ENCODE results near the gene CCDC177. TPM values are rescaled to one million over a fixed set of nuclear protein-coding genes. Genes with fewer than 3 reads are reported as not detected.

CCDC177 gene
- total RNA-seq, 1 experiment from 2014 or later, result 2.1 TPM

DNA sequence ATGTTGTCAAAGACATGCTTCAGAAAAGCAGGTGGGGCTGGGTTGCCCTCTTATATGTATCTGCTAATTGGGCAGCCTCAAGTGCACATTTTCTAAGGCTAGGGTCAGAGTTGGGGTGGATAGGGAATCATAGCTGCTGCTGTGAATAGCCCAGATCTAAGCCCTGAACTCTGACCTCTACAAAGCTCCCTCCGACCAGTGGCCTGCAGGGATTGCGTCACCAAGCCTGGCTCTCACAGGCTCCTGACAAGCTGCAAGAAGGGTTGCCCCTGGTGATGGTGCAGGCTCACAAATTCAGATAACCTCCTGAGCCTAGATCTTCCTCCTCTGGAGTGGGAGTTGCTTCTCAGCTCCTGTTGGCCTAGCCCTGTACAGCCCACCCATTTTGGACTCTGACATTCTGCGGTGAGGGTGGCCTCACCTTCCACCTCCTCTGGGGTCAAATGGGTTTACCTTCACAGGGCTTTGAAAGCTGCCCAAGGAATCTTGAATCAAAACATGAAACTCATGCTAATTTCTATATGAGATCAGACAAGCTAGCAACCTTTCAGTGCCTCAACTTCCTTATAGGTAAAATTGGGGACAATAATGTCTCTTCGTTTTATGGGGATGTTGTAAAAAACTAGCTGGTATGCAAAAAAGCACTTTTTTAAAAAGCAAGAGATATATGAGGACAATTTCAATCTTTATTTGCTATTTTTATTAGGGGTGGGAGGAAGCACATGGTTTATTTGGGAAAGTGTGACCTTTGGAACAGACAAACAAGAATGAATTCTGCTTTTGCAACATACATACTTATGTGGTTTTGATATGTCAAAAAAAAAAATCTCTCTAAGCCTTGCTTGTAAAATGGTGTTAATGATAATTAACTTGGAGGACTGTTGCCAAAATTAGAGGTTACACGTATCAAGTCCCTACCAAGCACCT, 31.9 kb upstream of the CCDC177 start:
- Mint-ChIP-seq H3K4me3 (no peak overlapping the region), H3K36me3 (no peaks in the 10 kb centered on the region), H3K9me3 (no peaks in the 10 kb centered on the region), H3K27ac (peak overlapping the region; percentile 74), H3K27me3 (ENCODE audit: low read depth) (no peaks in the 10 kb centered on the region), H3K4me1 (peaks cover 22% of the 10 kb centered on the region)
- DNase-seq (ENCODE audit: low spot score), result no peak
- ChIA-PET CTCF (interaction anchor here (0.5 to 4.9 kb wide), 8 partner anchors 22 to 120 kb away, joined by 3 to 39 read pairs (median 4); partner anchors contain the start of gene CCDC177), POLR2A (interaction anchor here (0.5 kb wide), 1 partner anchor 141 kb away, joined by 7 read pairs; no protein-coding TSS in a partner anchor)
- no peak for TF ChIP-seq ZBTB21 (CRISPR knock-in tag; IDR thresholded peaks at IDR 0.05; ENCODE audit: borderline replicate concordance)
- peak; percentile 93 for TF ChIP-seq GABPB1 (CRISPR knock-in tag; IDR thresholded peaks at IDR 0.05)
- ATAC-seq, result no peak

DNA sequence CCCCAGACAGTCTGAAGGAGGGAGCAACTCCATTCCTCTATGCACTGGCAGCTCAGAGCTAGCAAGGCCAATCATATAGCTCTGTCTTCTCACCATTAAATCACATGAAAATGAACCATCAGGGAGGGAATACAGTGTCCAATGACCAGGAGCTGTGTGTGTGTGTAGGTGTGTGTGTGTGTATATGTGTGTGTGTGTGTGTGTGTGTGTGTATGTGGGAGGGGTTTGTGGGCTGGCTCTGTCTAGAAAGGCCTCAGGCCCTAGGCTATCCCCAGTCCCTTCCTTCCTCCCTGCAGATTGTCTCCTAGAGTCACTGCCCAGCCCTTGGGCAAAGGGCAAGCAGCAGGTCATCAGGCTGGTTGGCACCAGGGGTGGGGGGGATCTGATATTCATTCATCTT, 31.1 kb upstream of the CCDC177 start:
- no peaks in the 10 kb centered on the region for H3K27me3 Mint-ChIP-seq (ENCODE audit: low read depth)
- H3K27ac Mint-ChIP-seq, result peak overlapping the region; percentile 89
- no peaks in the 10 kb centered on the region for H3K9me3 Mint-ChIP-seq
- ChIA-PET CTCF (interaction anchor here (0.5 to 4.9 kb wide), 7 partner anchors 21 to 121 kb away, joined by 3 to 39 read pairs (median 5); partner anchors contain the start of gene CCDC177), POLR2A (interaction anchor here (0.6 kb wide), 1 partner anchor 1296 kb away, joined by 7 read pairs; no protein-coding TSS in a partner anchor)
- H3K36me3 Mint-ChIP-seq, result no peaks in the 10 kb centered on the region
- H3K4me3 Mint-ChIP-seq, result no peak overlapping the region
- TF ChIP-seq JUN (CRISPR knock-in tag; IDR thresholded peaks at IDR 0.05) (no peak), TEAD1 (CRISPR knock-in tag; IDR thresholded peaks at IDR 0.05) (no peak), NFATC4 (CRISPR knock-in tag; IDR thresholded peaks at IDR 0.05) (no peak), ZNF317 (CRISPR knock-in tag; IDR thresholded peaks at IDR 0.05; ENCODE audit: borderline replicate concordance, low read depth) (no peak), KAT7 (CRISPR knock-in tag; IDR thresholded peaks at IDR 0.05; ENCODE audit: borderline replicate concordance) (no peak), TEAD4 (CRISPR knock-in tag; IDR thresholded peaks at IDR 0.05) (no peak)
- TF ChIP-seq, protein P1, sequence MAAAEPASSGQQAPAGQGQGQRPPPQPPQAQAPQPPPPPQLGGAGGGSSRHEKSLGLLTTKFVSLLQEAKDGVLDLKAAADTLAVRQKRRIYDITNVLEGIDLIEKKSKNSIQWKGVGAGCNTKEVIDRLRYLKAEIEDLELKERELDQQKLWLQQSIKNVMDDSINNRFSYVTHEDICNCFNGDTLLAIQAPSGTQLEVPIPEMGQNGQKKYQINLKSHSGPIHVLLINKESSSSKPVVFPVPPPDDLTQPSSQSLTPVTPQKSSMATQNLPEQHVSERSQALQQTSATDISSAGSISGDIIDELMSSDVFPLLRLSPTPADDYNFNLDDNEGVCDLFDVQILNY (CRISPR knock-in tag; IDR thresholded peaks at IDR 0.05), result no peak
- TF ChIP-seq, protein P2, sequence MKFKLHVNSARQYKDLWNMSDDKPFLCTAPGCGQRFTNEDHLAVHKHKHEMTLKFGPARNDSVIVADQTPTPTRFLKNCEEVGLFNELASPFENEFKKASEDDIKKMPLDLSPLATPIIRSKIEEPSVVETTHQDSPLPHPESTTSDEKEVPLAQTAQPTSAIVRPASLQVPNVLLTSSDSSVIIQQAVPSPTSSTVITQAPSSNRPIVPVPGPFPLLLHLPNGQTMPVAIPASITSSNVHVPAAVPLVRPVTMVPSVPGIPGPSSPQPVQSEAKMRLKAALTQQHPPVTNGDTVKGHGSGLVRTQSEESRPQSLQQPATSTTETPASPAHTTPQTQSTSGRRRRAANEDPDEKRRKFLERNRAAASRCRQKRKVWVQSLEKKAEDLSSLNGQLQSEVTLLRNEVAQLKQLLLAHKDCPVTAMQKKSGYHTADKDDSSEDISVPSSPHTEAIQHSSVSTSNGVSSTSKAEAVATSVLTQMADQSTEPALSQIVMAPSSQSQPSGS (CRISPR knock-in tag; IDR thresholded peaks at IDR 0.05; ENCODE audit: borderline replicate concordance, low read depth), result no peak
- DNase-seq (ENCODE audit: low spot score) (no peak), ATAC-seq (no peak)
- peaks cover 22% of the 10 kb centered on the region for H3K4me1 Mint-ChIP-seq

DNA sequence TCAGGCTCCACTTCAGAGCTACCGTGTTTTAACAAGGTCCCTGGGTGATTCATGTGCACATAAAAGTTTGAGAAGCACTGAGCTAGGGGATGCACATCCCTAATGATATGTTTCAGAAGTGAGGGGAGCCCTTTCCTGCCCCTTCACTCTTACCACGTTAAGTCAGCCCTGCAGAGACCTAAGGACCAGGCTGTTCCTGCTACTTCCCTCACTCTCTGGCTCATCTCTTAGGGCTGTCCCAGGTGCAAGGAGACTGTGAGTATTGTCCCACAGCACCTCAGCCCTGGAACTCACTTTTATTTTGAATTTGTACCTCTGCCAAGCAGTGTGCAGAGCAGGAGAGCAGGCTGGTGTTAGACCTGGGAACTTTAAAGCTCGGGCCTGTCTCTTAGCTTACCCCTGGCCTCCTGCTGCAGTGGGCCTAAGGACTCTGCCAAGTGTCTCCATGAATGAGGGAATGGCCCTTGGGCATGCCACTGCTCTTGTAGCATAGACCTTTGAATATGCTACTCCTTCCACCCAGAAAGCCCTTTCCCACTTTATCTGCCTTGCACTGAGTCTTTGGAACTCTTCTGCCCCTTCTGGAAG, 25.7 kb upstream of the CCDC177 start:
- no peak overlapping the region for H3K4me3 Mint-ChIP-seq
- H3K27ac Mint-ChIP-seq, result peak overlapping the region; percentile 48; the same call in 1 of the 2 replicates
- POLR2A ChIA-PET, result no interaction called here
- ATAC-seq (no peak), DNase-seq (ENCODE audit: low spot score) (no peak)
- CTCF ChIA-PET, result interaction anchor here (1.1 to 2.8 kb wide), 6 partner anchors 16 to 127 kb away, joined by 4 to 11 read pairs (median 6); partner anchors contain the start of gene CCDC177
- H3K36me3 Mint-ChIP-seq, result no peaks in the 10 kb centered on the region
- no peaks in the 10 kb centered on the region for H3K9me3 Mint-ChIP-seq
- peaks cover 6% of the 10 kb centered on the region for H3K4me1 Mint-ChIP-seq
- H3K27me3 Mint-ChIP-seq (ENCODE audit: low read depth), result no peaks in the 10 kb centered on the region
- TF ChIP-seq, protein P3, sequence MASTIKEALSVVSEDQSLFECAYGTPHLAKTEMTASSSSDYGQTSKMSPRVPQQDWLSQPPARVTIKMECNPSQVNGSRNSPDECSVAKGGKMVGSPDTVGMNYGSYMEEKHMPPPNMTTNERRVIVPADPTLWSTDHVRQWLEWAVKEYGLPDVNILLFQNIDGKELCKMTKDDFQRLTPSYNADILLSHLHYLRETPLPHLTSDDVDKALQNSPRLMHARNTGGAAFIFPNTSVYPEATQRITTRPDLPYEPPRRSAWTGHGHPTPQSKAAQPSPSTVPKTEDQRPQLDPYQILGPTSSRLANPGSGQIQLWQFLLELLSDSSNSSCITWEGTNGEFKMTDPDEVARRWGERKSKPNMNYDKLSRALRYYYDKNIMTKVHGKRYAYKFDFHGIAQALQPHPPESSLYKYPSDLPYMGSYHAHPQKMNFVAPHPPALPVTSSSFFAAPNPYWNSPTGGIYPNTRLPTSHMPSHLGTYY (CRISPR knock-in tag; IDR thresholded peaks at IDR 0.05), result no peak
- TF ChIP-seq MYBL2 (CRISPR knock-in tag; IDR thresholded peaks at IDR 0.05), result no peak
- TF ChIP-seq ESRRA (CRISPR knock-in tag; IDR thresholded peaks at IDR 0.05; ENCODE audit: borderline replicate concordance), result no peak
- no peak for TF ChIP-seq ZNF263 (CRISPR knock-in tag; IDR thresholded peaks at IDR 0.05; ENCODE audit: low read depth)
- TF ChIP-seq, protein P4, sequence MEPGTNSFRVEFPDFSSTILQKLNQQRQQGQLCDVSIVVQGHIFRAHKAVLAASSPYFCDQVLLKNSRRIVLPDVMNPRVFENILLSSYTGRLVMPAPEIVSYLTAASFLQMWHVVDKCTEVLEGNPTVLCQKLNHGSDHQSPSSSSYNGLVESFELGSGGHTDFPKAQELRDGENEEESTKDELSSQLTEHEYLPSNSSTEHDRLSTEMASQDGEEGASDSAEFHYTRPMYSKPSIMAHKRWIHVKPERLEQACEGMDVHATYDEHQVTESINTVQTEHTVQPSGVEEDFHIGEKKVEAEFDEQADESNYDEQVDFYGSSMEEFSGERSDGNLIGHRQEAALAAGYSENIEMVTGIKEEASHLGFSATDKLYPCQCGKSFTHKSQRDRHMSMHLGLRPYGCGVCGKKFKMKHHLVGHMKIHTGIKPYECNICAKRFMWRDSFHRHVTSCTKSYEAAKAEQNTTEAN (CRISPR knock-in tag; IDR thresholded peaks at IDR 0.05), result no peak
- TF ChIP-seq, protein P5, sequence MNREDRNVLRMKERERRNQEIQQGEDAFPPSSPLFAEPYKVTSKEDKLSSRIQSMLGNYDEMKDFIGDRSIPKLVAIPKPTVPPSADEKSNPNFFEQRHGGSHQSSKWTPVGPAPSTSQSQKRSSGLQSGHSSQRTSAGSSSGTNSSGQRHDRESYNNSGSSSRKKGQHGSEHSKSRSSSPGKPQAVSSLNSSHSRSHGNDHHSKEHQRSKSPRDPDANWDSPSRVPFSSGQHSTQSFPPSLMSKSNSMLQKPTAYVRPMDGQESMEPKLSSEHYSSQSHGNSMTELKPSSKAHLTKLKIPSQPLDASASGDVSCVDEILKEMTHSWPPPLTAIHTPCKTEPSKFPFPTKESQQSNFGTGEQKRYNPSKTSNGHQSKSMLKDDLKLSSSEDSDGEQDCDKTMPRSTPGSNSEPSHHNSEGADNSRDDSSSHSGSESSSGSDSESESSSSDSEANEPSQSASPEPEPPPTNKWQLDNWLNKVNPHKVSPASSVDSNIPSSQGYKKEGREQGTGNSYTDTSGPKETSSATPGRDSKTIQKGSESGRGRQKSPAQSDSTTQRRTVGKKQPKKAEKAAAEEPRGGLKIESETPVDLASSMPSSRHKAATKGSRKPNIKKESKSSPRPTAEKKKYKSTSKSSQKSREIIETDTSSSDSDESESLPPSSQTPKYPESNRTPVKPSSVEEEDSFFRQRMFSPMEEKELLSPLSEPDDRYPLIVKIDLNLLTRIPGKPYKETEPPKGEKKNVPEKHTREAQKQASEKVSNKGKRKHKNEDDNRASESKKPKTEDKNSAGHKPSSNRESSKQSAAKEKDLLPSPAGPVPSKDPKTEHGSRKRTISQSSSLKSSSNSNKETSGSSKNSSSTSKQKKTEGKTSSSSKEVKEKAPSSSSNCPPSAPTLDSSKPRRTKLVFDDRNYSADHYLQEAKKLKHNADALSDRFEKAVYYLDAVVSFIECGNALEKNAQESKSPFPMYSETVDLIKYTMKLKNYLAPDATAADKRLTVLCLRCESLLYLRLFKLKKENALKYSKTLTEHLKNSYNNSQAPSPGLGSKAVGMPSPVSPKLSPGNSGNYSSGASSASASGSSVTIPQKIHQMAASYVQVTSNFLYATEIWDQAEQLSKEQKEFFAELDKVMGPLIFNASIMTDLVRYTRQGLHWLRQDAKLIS (CRISPR knock-in tag; IDR thresholded peaks at IDR 0.05; ENCODE audit: borderline replicate concordance), result no peak
- TF ChIP-seq, protein P6, sequence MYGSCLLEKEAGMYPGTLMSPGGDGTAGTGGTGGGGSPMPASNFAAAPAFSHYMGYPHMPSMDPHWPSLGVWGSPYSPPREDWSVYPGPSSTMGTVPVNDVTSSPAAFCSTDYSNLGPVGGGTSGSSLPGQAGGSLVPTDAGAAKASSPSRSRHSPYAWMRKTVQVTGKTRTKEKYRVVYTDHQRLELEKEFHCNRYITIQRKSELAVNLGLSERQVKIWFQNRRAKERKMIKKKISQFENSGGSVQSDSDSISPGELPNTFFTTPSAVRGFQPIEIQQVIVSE (CRISPR knock-in tag; IDR thresholded peaks at IDR 0.05; ENCODE audit: borderline replicate concordance), result no peak
